H1 (cell line): ENCODE measurements around the gene CERS5. TPM values are rescaled to one million over a fixed set of nuclear protein-coding genes. Genes with fewer than 3 reads are reported as not detected.
"Not testable (repeated sequence)": the region's sequence is repeated elsewhere in the genome, so short reads cannot be mapped to it uniquely, and the experiment has no call there.

Source experiments
- CTCF ChIA-PET: fragments of 300-600 bp; sonication (Branson Sonifier 250); formaldehyde crosslinking; loops from one replicate; lab custom pipeline; 2021; ENCODE audit not compliant: partially characterized antibody; lab: Charles Lee
- POLR2A ChIA-PET: fragments of 300-600 bp; sonication (Branson Sonifier 250); formaldehyde crosslinking; loops from one replicate; lab custom pipeline; 2021; ENCODE audit warnings: inconsistent platforms; ENCODE audit not compliant: partially characterized antibody; lab: Charles Lee
- DNase-seq, 2 experiments: peaks; one replicate each; pipeline versions ENCODE4 v3.0.0 to v3.0.0-alpha.2; 2010 to 2022; ENCODE audit warnings: low spot score in 2 of 2, low read depth in 1 of 2, mixed read lengths in 1 of 2
- FAIRE-seq: peaks from 2 replicates; lab custom pipeline; 2011; peaks lifted over from hg19 to GRCh38; lab: Jason Lieb, UNC
- H2AFZ ChIP-seq: 2 replicates; pipeline ENCODE4 v1.8.1; 2012; ENCODE audit warnings: low read length, inconsistent platforms
- H2AK5ac ChIP-seq: 2 replicates; pipeline ENCODE4 v1.6.1; 2013; ENCODE audit warnings: low read depth, low read length
- H2BK120ac ChIP-seq: replicated peaks from 2 replicates; pipeline ENCODE3; 2013; ENCODE audit warnings: low read depth, low read length, inconsistent platforms
- H2BK12ac ChIP-seq: 2 replicates; pipeline ENCODE4 v1.6.1; 2013; ENCODE audit warnings: low read depth, low read length
- H2BK15ac ChIP-seq: 2 replicates; pipeline ENCODE4 v1.6.1; 2013; ENCODE audit warnings: low read length
- H2BK20ac ChIP-seq: 2 replicates; pipeline ENCODE4 v1.6.1; 2013; ENCODE audit warnings: low read length
- H2BK5ac ChIP-seq: 2 replicates; pipeline ENCODE4 v1.6.1; 2013; ENCODE audit warnings: low read depth, low read length
- H3K14ac ChIP-seq: 2 replicates; pipeline ENCODE4 v1.6.1; 2013; ENCODE audit warnings: inconsistent platforms; ENCODE audit not compliant: insufficient read length
- H3K18ac ChIP-seq: 2 replicates; pipeline ENCODE4 v1.6.1; 2013; ENCODE audit warnings: low read length; ENCODE audit errors: extremely low read depth
- H3K23ac ChIP-seq: 2 replicates; pipeline ENCODE4 v1.6.1; 2013; ENCODE audit warnings: inconsistent platforms; ENCODE audit not compliant: insufficient read length
- H3K23me2 ChIP-seq: 2 replicates; pipeline ENCODE4 v1.6.1; 2013; ENCODE audit warnings: low read depth, low read length
- H3K27ac ChIP-seq: 2 replicates; pipeline ENCODE4 v1.6.1; 2011; ENCODE audit warnings: low read depth, low read length, inconsistent platforms
- H3K27me3 ChIP-seq, 4 experiments: replicated peaks in 1 of 4; 1 replicate in 1 of 4; 2 replicates in 3 of 4; pipeline versions ENCODE4 v1.6.1 to v1.8.1; 2011 to 2013; ENCODE audit warnings: low read length in 3 of 4, mild to moderate bottlenecking in 3 of 4, inconsistent platforms in 2 of 4, mixed read lengths in 2 of 4, moderate library complexity in 1 of 4; ENCODE audit not compliant: control insufficient read depth in 3 of 4, insufficient read depth in 3 of 4; ENCODE audit errors: extremely low read depth in 1 of 4
- H3K36me3 ChIP-seq, 4 experiments: 2 replicates each; pipeline versions ENCODE4 v1.6.1 to v1.8.1; 2011 to 2013; ENCODE audit warnings: mild to moderate bottlenecking in 4 of 4, low read length in 3 of 4, moderate library complexity in 2 of 4, control low read depth in 1 of 4, inconsistent platforms in 1 of 4; ENCODE audit not compliant: insufficient read depth in 4 of 4, control insufficient read depth in 2 of 4
- H3K4ac ChIP-seq: replicated peaks from 2 replicates; pipeline ENCODE3; 2013; ENCODE audit warnings: low read length, low read depth, mixed read lengths, inconsistent platforms; ENCODE audit not compliant: insufficient read length
- H3K4me1 ChIP-seq, 4 experiments: replicated peaks in 1 of 4; 1 replicate in 1 of 4; 2 replicates in 3 of 4; pipeline versions ENCODE4 v1.6.1 to v1.8.1; 2011 to 2013; ENCODE audit warnings: low read length in 3 of 4, inconsistent platforms in 2 of 4, mixed read lengths in 1 of 4; ENCODE audit not compliant: insufficient read depth in 4 of 4, control insufficient read depth in 3 of 4
- H3K4me2 ChIP-seq, 2 experiments: 2 replicates each; pipeline versions ENCODE4 v1.6.1 to v1.8.1; 2011 to 2013; ENCODE audit warnings: low read depth in 2 of 2, low read length in 2 of 2, control low read depth in 1 of 2, inconsistent platforms in 1 of 2, mild to moderate bottlenecking in 1 of 2; ENCODE audit not compliant: insufficient read depth in 1 of 2
- H3K4me3 ChIP-seq, 4 experiments: fragments of 200-600, 300-600 bp in 1 of 4; sonication (generic), shearing (Covaris generic), sonication (Bioruptor Twin) in 1 of 4; 2 replicates each; pipeline versions ENCODE4 v1.5.1 to v1.8.1; 2011 to 2016; ENCODE audit warnings: low read length in 4 of 4, low read depth in 3 of 4, control low read depth in 2 of 4, inconsistent platforms in 2 of 4, mild to moderate bottlenecking in 2 of 4, mixed read lengths in 1 of 4, moderate library complexity in 1 of 4; ENCODE audit not compliant: insufficient read depth in 2 of 4; ENCODE audit errors: extremely low read depth in 1 of 4
- H3K56ac ChIP-seq: replicated peaks from 2 replicates; pipeline ENCODE3; 2013; ENCODE audit warnings: low read depth, mild to moderate bottlenecking, mixed read lengths, low read length, inconsistent platforms; ENCODE audit not compliant: insufficient read length
- H3K79me1 ChIP-seq: 2 replicates; pipeline ENCODE4 v1.6.1; 2013; ENCODE audit warnings: low read depth, low read length, control low read depth
- H3K79me2 ChIP-seq, 2 experiments: 2 replicates each; pipeline versions ENCODE4 v1.6.1 to v1.8.1; 2012 to 2013; ENCODE audit warnings: low read length in 2 of 2, mild to moderate bottlenecking in 2 of 2, inconsistent platforms in 1 of 2; ENCODE audit not compliant: insufficient read depth in 2 of 2, control insufficient read depth in 1 of 2
- H3K9ac ChIP-seq, 4 experiments: replicated peaks in 1 of 4; 1 replicate in 1 of 4; 2 replicates in 3 of 4; pipeline versions ENCODE4 v1.6.1 to v1.8.1; 2011 to 2013; ENCODE audit warnings: low read depth in 3 of 4, low read length in 3 of 4, control low read depth in 2 of 4, mild to moderate bottlenecking in 2 of 4, moderate library complexity in 2 of 4, inconsistent platforms in 1 of 4; ENCODE audit errors: extremely low read depth in 1 of 4
- H3K9me3 ChIP-seq, 2 experiments: 2 replicates each; pipeline versions ENCODE4 v1.6.1 to v1.8.1; 2012 to 2013; ENCODE audit warnings: mild to moderate bottlenecking in 2 of 2, moderate library complexity in 2 of 2, control low read depth in 1 of 2, inconsistent platforms in 1 of 2, low read depth in 1 of 2, low read length in 1 of 2, mixed read lengths in 1 of 2; ENCODE audit not compliant: insufficient read depth in 2 of 2
- H4K20me1 ChIP-seq, 2 experiments: replicated peaks in 1 of 2; 2 replicates each; pipeline versions ENCODE3 to v1.8.1; 2011 to 2013; ENCODE audit warnings: inconsistent platforms in 2 of 2, low read length in 2 of 2, mild to moderate bottlenecking in 1 of 2; ENCODE audit not compliant: insufficient read depth in 2 of 2, control insufficient read depth in 1 of 2
- H4K5ac ChIP-seq: 2 replicates; pipeline ENCODE4 v1.6.1; 2013; ENCODE audit warnings: low read length, low read depth, mixed read lengths, inconsistent platforms; ENCODE audit not compliant: insufficient read length
- H4K8ac ChIP-seq: 2 replicates; pipeline ENCODE4 v1.8.0; 2013; ENCODE audit warnings: mild to moderate bottlenecking, moderate library complexity, low read length, inconsistent platforms; ENCODE audit not compliant: insufficient read depth; ENCODE audit errors: extremely low read depth
- H4K91ac ChIP-seq: replicated peaks from 2 replicates; pipeline ENCODE3; 2013; ENCODE audit warnings: low read length, mixed read lengths, inconsistent platforms; ENCODE audit not compliant: insufficient read length
- CTCF ChIP-seq, 3 experiments: IDR thresholded peaks; 1 replicate in 2 of 3; 2 replicates in 1 of 3; pipeline versions ENCODE4 v1.5.1 to v1.6.1; 2011; ENCODE audit warnings: low read length in 3 of 3, mild to moderate bottlenecking in 3 of 3, inconsistent platforms in 2 of 3, low read depth in 1 of 3, moderate library complexity in 1 of 3; ENCODE audit not compliant: insufficient read depth in 1 of 3; ENCODE audit errors: control extremely low read depth in 1 of 3
- FOSL1 ChIP-seq: IDR thresholded peaks from 2 replicates; pipeline ENCODE4 v1.6.1; 2011; ENCODE audit warnings: mild to moderate bottlenecking, low read depth, low read length, moderate library complexity; ENCODE audit not compliant: insufficient read depth
- POLR2AphosphoS5 ChIP-seq: IDR thresholded peaks from 2 replicates; pipeline ENCODE4 v1.6.1; 2011; ENCODE audit warnings: low read depth, low read length
- SAP30 ChIP-seq: fragments of 300-600 bp; sonication (generic); IDR thresholded peaks from 2 replicates; pipeline ENCODE4 v1.7.1; 2012; ENCODE audit warnings: low read length, moderate library complexity, mild to moderate bottlenecking, inconsistent platforms; ENCODE audit not compliant: insufficient read depth, insufficient replicate concordance
- TCF12 ChIP-seq: IDR thresholded peaks from 2 replicates; pipeline ENCODE4 v1.6.1; 2011; ENCODE audit warnings: low read depth, mild to moderate bottlenecking, low read length
- WGBS, 2 experiments: shearing (Covaris generic) in 1 of 2; methylation state at CpG; one replicate each; pipeline versions ENCODE4 v1.1.6 to v1.1.7; 2013 to 2015; ENCODE audit warnings: low lambda C conversion rate in 2 of 2, mixed read lengths in 2 of 2, inconsistent platforms in 1 of 2, low coverage in 1 of 2, missing lambda C conversion rate in 1 of 2; ENCODE audit not compliant: insufficient replicate concordance in 2 of 2, insufficient coverage in 1 of 2, insufficient read length in 1 of 2; ENCODE audit errors: extremely low coverage in 1 of 2, missing lambda C conversion rate in 1 of 2; 5-methylcytosine and 5-hydroxymethylcytosine counted together
- polyA plus RNA-seq, 7 experiments: library from polyadenylated mRNA; depleted of rRNA in 3 of 7; stranded (reverse) in 5 of 7; unstranded in 2 of 7; fragments of >200 nt in 5 of 7; fragments of 200-250 nt in 2 of 7; gene quantifications; 1 replicate in 5 of 7; 2 replicates in 1 of 7; 4 replicates in 1 of 7; pipeline versions ENCODE4 v1.2.1 to v1.2.3, GENCODE V29; 2011 to 2013; ENCODE audit warnings: missing spikeins in 2 of 7, mixed read lengths in 2 of 7
- total RNA-seq: library from RNA; stranded (reverse); fragmentation: NEBNext Ultra II Directional; extraction: Animal tissue kit (Norgen Biotek cat#: 25700); gene quantifications from 2 replicates; pipeline ENCODE4 v1.2.1, GENCODE V29; 2021

Gene CERS5
- total and polyA plus RNA-seq, 2 of the 8 experiments (the other 6 are each of a cell fraction or from before 2014, with no cell fraction given), result 69.2 to 119 TPM

DNA sequence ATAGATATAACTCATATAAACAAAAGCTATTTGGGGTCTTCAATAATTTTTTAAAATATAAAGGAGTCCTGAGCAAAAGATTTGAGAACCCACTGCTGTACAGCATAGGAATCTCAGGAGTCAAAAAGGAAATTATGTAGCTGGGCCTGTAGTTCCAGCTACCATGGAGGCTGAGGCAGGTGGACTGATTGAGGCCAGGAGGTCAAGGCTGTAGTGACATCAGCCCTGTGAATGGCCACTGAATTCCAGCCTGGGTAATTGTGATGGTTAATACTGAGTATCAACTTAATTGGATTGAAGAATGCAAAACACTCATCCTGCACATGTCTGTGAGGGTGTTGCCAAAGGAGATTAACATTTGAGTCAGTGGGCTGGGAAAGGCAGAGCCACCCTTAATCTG, 10.5 kb downstream of the CERS5 start (continued):
- TF ChIP-seq CTCF (IDR thresholded peaks at IDR 0.05; ENCODE audit: control extremely low read depth in 1 of 3, insufficient read depth in 1 of 3, low read depth in 1 of 3, low read length in 3 of 3), result no peak
- TF ChIP-seq TCF12, result no peak
- no peak for TF ChIP-seq SAP30
- no peak for TF ChIP-seq FOSL1
- TF ChIP-seq POLR2AphosphoS5, result no peak

GRCh38 chr12:50154947-50155346, 12.2 kb downstream of the CERS5 start:
- H2AK5ac ChIP-seq, H3K36me3 ChIP-seq, DNase-seq, H3K14ac ChIP-seq, H4K20me1 ChIP-seq, H3K4me3 ChIP-seq, H2AFZ ChIP-seq, H3K23ac ChIP-seq, H3K4me1 ChIP-seq, H4K91ac ChIP-seq, H3K56ac ChIP-seq, H3K23me2 ChIP-seq, FAIRE-seq, H2BK20ac ChIP-seq, H3K27ac ChIP-seq, H3K79me1 ChIP-seq, H2BK15ac ChIP-seq, H2BK12ac ChIP-seq, H3K4me2 ChIP-seq, H3K27me3 ChIP-seq, H3K4ac ChIP-seq, H4K5ac ChIP-seq, H2BK5ac ChIP-seq, H4K8ac ChIP-seq, H3K9ac ChIP-seq, H3K9me3 ChIP-seq, H2BK120ac ChIP-seq, H3K18ac ChIP-seq: not testable (repeated sequence)
- ChIA-PET POLR2A (interaction anchor here (0.5 to 3.3 kb wide), 3 partner anchors 11 to 1775 kb away, joined by 3 to 20 read pairs (median 3); partner anchors contain the start of gene CERS5), CTCF (interaction anchor here (1.4 to 2.6 kb wide), 4 partner anchors 15 to 53 kb away, joined by 4 to 6 read pairs (median 5); no protein-coding TSS in a partner anchor)
- peaks cover 0 to 63% of the 10 kb centered on the region in 2 experiments; a peak in 3 of 4 replicates for H3K79me2 ChIP-seq
- 94% methylated on average over 5 of the region's 5 CpGs; no CpG with 5 or more reads in 1 of the 2 experiments for WGBS, 2 experiments
